Mesothelial cell of epicardium (in vitro differentiated cells): ENCODE results near the gene KRT10. TPM values are rescaled to one million over a fixed set of nuclear protein-coding genes. Genes with fewer than 3 reads are reported as not detected.
"Not testable (repeated sequence)": the region's sequence is repeated elsewhere in the genome, so short reads cannot be mapped to it uniquely, and the experiment has no call there.

Experiments
- DNase-seq, 2 experiments: peaks; one replicate each; pipeline ENCODE4 v3.0.0; 2021; ENCODE audit warnings: low spot score in 2 of 2; ENCODE audit not compliant: unreplicated experiment in 2 of 2
- H3K27ac Mint-ChIP-seq: 2 replicates; pipeline ENCODE4 v1.8.0; 2021; ENCODE audit warnings: mixed read lengths
- H3K27me3 Mint-ChIP-seq: 2 replicates; pipeline ENCODE4 v1.8.0; 2021; ENCODE audit warnings: low read depth, mixed read lengths
- H3K36me3 Mint-ChIP-seq: 2 replicates; pipeline ENCODE4 v1.8.0; 2021; ENCODE audit warnings: mixed read lengths
- H3K4me1 Mint-ChIP-seq: 2 replicates; pipeline ENCODE4 v1.8.0; 2021; ENCODE audit warnings: mixed read lengths
- H3K4me3 Mint-ChIP-seq: 2 replicates; pipeline ENCODE4 v1.8.0; 2021; ENCODE audit warnings: mild to moderate bottlenecking, moderate library complexity, mixed read lengths
- H3K9me3 Mint-ChIP-seq: 2 replicates; pipeline ENCODE4 v1.8.0; 2021; ENCODE audit warnings: mixed read lengths
- total RNA-seq: library from RNA; stranded (reverse); gene quantifications from 3 replicates; pipeline ENCODE4 v1.2.1, GENCODE V29; 2021
- TF ChIP-seq, protein P1 (sequence below): fragments of 200-600 bp; sonication (generic); IDR thresholded peaks from one replicate; pipeline ENCODE4 v1.5.0; 2021; ENCODE audit warnings: antibody characterized with exemption; ENCODE audit not compliant: unreplicated experiment

Gene KRT10
- total RNA-seq, 1 donor from 2014 or later, result 39.5 TPM

DNA sequence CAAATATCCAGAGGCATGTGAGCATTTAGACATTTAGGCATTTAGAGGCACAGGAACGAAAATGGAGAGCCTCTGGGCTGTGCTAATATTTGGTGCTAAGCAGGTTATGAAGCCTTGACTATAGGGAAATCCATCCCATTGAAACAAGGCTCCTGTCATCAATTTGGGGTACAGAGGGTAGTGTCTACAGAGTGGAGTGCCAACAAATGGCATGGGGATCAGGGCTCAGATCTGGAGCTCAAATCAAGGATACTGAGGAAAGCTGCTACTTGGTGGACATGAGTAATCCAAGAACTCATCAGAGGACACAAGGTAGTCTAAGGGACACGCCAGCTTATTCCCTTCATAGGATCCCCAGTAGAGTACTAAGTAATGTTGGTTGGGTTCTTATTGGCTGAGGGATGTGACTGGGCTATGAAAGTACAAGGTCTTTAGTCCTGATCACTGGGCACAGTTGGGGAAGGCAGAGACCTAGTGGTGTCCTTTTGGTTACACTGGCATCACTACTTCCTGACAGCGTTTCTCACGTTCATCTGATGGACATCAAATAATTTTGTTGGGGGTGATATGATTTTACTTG, 5.2 kb downstream of the KRT10 start:
- peak overlapping the region; percentile 93 for H3K4me3 Mint-ChIP-seq

GRCh38 chr17:40816569-40816968, 5.8 kb downstream of the KRT10 start:
- Mint-ChIP-seq H3K27me3 (peaks cover 32% of the 10 kb centered on the region), H3K4me3 (peak overlapping the region; percentile 93), H3K9me3 (no peaks in the 10 kb centered on the region), H3K4me1 (peaks cover 15% of the 10 kb centered on the region), H3K36me3 (peaks cover 11% of the 10 kb centered on the region), H3K27ac (no peak overlapping the region)
- TF ChIP-seq, protein P1, sequence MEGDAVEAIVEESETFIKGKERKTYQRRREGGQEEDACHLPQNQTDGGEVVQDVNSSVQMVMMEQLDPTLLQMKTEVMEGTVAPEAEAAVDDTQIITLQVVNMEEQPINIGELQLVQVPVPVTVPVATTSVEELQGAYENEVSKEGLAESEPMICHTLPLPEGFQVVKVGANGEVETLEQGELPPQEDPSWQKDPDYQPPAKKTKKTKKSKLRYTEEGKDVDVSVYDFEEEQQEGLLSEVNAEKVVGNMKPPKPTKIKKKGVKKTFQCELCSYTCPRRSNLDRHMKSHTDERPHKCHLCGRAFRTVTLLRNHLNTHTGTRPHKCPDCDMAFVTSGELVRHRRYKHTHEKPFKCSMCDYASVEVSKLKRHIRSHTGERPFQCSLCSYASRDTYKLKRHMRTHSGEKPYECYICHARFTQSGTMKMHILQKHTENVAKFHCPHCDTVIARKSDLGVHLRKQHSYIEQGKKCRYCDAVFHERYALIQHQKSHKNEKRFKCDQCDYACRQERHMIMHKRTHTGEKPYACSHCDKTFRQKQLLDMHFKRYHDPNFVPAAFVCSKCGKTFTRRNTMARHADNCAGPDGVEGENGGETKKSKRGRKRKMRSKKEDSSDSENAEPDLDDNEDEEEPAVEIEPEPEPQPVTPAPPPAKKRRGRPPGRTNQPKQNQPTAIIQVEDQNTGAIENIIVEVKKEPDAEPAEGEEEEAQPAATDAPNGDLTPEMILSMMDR, result no peak
- no peak for DNase-seq

More for the DNA sequence above, 5.2 kb downstream of the KRT10 start:
- Mint-ChIP-seq H3K36me3 (peaks cover 11% of the 10 kb centered on the region), H3K27ac (peak overlapping the region; percentile 54), H3K9me3 (no peaks in the 10 kb centered on the region), H3K4me1 (peaks cover 15% of the 10 kb centered on the region), H3K27me3 (peaks cover 26% of the 10 kb centered on the region)
- TF ChIP-seq, protein P1, result no peak
- no peak for DNase-seq

DNA sequence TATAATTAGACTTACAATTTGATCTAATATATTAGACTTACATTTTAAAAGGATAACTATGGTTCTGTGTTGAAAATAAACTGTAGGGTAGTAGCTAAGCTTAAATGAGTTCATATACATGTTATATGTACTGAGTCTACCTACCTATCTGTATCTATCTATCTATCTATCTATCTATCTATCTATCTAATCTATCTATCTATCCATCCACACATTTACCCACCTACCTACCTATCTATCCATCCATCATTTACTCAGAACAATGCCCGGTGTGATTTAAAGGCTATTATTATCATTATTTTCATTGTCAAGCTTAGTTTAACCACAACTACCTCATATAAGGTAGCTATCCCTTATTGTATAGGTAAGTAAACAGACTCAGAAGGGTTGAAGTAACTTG, 7.0 kb downstream of the KRT10 start:
- H3K27me3 Mint-ChIP-seq, result peaks cover 43% of the 10 kb centered on the region
- TF ChIP-seq, protein P1, result no peak
- H3K27ac Mint-ChIP-seq, result no peak overlapping the region
- no peaks in the 10 kb centered on the region for H3K9me3 Mint-ChIP-seq
- no peak overlapping the region for H3K4me3 Mint-ChIP-seq
- DNase-seq, result no peak
- peaks cover 11% of the 10 kb centered on the region for H3K36me3 Mint-ChIP-seq
- peaks cover 16% of the 10 kb centered on the region for H3K4me1 Mint-ChIP-seq

DNA sequence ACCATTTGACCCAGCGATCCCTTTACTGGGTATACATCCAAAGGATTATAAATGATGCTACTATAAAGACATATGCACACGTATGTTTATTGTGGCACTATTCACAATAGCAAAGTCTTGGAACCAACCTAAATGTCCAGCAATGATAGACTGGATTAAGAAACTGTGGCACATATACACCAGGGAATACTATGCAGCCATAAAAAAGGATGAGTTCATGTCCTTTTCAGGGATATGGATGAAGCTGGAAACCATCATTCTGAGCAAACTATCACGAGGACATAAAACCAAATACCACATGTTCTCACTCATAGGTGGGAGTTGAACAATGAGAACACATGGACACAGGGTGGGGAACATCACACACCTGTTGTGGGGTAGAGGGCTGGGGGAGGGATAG, 7.8 kb downstream of the KRT10 start:
- H3K9me3 Mint-ChIP-seq, H3K4me3 Mint-ChIP-seq, H3K27ac Mint-ChIP-seq, DNase-seq: not testable (repeated sequence)
- Mint-ChIP-seq H3K4me1 (peaks cover 13% of the 10 kb centered on the region), H3K36me3 (peaks cover 11% of the 10 kb centered on the region), H3K27me3 (peaks cover 50% of the 10 kb centered on the region)

- Mint-ChIP-seq H3K4me3 (no peak overlapping the region), H3K4me1 (peaks cover 10% of the 10 kb centered on the region), H3K27ac (no peak overlapping the region), H3K36me3 (peaks cover 11% of the 10 kb centered on the region), H3K9me3 (no peaks in the 10 kb centered on the region), H3K27me3 (peaks cover 56% of the 10 kb centered on the region)
- DNase-seq, result no peak
- TF ChIP-seq, protein P1, result no peak
Observed at GRCh38 chr17:40813804-40814203, 8.6 kb downstream of the KRT10 start.

GRCh38 chr17:40812639-40813038, 9.8 kb downstream of the KRT10 start:
- no peak for DNase-seq
- TF ChIP-seq, protein P1, result no peak
- Mint-ChIP-seq H3K27ac (no peak overlapping the region), H3K4me3 (no peak overlapping the region), H3K4me1 (peaks cover 10% of the 10 kb centered on the region), H3K27me3 (peaks cover 66% of the 10 kb centered on the region), H3K9me3 (no peaks in the 10 kb centered on the region), H3K36me3 (peaks cover 11% of the 10 kb centered on the region)
